Esophagus squamous epithelium (tissue), 5 donors: ENCODE results near the gene SPOCK1. TPM values are rescaled to one million over a fixed set of nuclear protein-coding genes. Genes with fewer than 3 reads are reported as not detected.
A peak's percentile ranks its signal among the peaks of the same experiment; 100 is the strongest.

Experiments
- DNase-seq: peaks from one replicate; lab custom pipeline; 2025; lab: John Stamatoyannopoulos, UW
- H3K27ac ChIP-seq, 4 donors: fragments of 200-600 bp; sonication (generic); one replicate each; pipeline ENCODE4 v1.5.1; 2016 to 2019; ENCODE audit warnings: mild to moderate bottlenecking in 1 of 4
- H3K27me3 ChIP-seq, 4 donors: fragments of 200-600 bp; sonication (generic); 1 replicate in 3 of 4; 2 replicates in 1 of 4; pipeline versions ENCODE4 v1.5.1 to v1.6.0; 2017 to 2021; ENCODE audit warnings: antibody characterized with exemption in 1 of 4
- H3K36me3 ChIP-seq, 3 donors: fragments of 200-600 bp; sonication (generic); one replicate each; pipeline ENCODE4 v1.5.1; 2016 to 2019
- H3K4me1 ChIP-seq, 3 donors: fragments of 200-600 bp; sonication (generic); one replicate each; pipeline ENCODE4 v1.5.1; 2017 to 2019
- H3K4me3 ChIP-seq, 4 donors: fragments of 200-600 bp; sonication (generic); 1 replicate in 3 of 4; 2 replicates in 1 of 4; pipeline ENCODE4 v1.5.1; 2016 to 2019; ENCODE audit warnings: mild to moderate bottlenecking in 2 of 4, moderate library complexity in 1 of 4
- H3K9me3 ChIP-seq, 3 donors: fragments of 200-600 bp; sonication (generic); one replicate each; pipeline ENCODE4 v1.5.1; 2016 to 2019
- CTCF ChIP-seq, 6 experiments: fragments of 450-650 bp in 4 of 6; fragments of 200-600 bp in 2 of 6; sonication (generic) in 2 of 6; IDR thresholded peaks; one replicate each; pipeline ENCODE4 v1.5.1; 2016 to 2019; ENCODE audit warnings: antibody characterized with exemption in 6 of 6, mild to moderate bottlenecking in 4 of 6, moderate library complexity in 4 of 6
- POLR2A ChIP-seq, 4 donors: fragments of 450-650 bp; IDR thresholded peaks; one replicate each; pipeline ENCODE4 v1.6.1; 2017; ENCODE audit warnings: antibody characterized with exemption in 4 of 4, mild to moderate bottlenecking in 4 of 4, moderate library complexity in 3 of 4
- WGBS, 2 donors: methylation state at CpG; one replicate each; pipeline ENCODE4 v1.1.5; 2018; 5-methylcytosine and 5-hydroxymethylcytosine counted together
- intact Hi-C: fragments of 100-400 bp; cut with DNase I; formaldehyde crosslinking; loops from one replicate; pipeline ENCODE4 v1.15.0; 2022
- total RNA-seq, 4 donors: library from RNA; depleted of rRNA; stranded (reverse); fragments of >200 nt; gene quantifications; one replicate each; pipeline ENCODE4 v1.1.0, GENCODE V29; 2016
- donor health status: DM: yes; HTN: yes; CAD: no.

SPOCK1 gene
- total RNA-seq, 4 donors from 2014 or later: 0.99 to 21.9 (median 8.1) TPM

- Histone ChIP-seq H3K4me1 (peaks cover 0 to 10% (median 0%) of the 10 kb centered on the region in 3 donors), H3K27ac (no peak overlapping the region), H3K9me3 (no peaks in the 10 kb centered on the region), H3K27me3 (no peaks in the 10 kb centered on the region), H3K4me3 (no peak overlapping the region), H3K36me3 (no peaks in the 10 kb centered on the region)
- intact Hi-C loops: no loop called here
- DNase-seq: no peak
- TF ChIP-seq CTCF (IDR thresholded peaks at IDR 0.05): no peak
- TF ChIP-seq POLR2A (IDR thresholded peaks at IDR 0.05): no peak
These were observed 267.6 kb downstream of the SPOCK1 start for GRCh38 chr5:137231540-137231939.

- TF ChIP-seq POLR2A (IDR thresholded peaks at IDR 0.05) (no peak), CTCF (IDR thresholded peaks at IDR 0.05) (no peak)
- Histone ChIP-seq H3K27ac (no peak overlapping the region), H3K9me3 (no peaks in the 10 kb centered on the region), H3K4me1 (no peaks in the 10 kb centered on the region), H3K27me3 (no peaks in the 10 kb centered on the region), H3K4me3 (no peak overlapping the region), H3K36me3 (no peaks in the 10 kb centered on the region)
- no peak for DNase-seq
- intact Hi-C loops: no loop called here
- WGBS, 2 donors: 81 to 84% methylated on average over 4 of the region's 4 CpGs
These were observed 270.3 kb downstream of the SPOCK1 start for GRCh38 chr5:137228816-137229215.

- WGBS, 2 donors: 9 to 34% methylated on average over 3 of the region's 3 CpGs
- intact Hi-C loops: no loop called here
These were observed 273.0 kb downstream of the SPOCK1 start for GRCh38 chr5:137226081-137226480.

GRCh38 chr5:137223324-137224295 is 275.5 kb downstream of the SPOCK1 start:
- Histone ChIP-seq H3K36me3 (no peaks in the 10 kb centered on the region), H3K4me1 (peaks cover 2 to 8% (median 5%) of the 10 kb centered on the region in 3 donors), H3K4me3 (no peak overlapping the region), H3K27ac (peak overlapping the region in 2 of 4 donors; percentile 19 to 22), H3K9me3 (no peaks in the 10 kb centered on the region), H3K27me3 (no peaks in the 10 kb centered on the region)
- 76 to 80% methylated on average over 4 of the region's 4 CpGs for WGBS, 2 donors
- no peak for DNase-seq
- intact Hi-C loops: no loop called here
- TF ChIP-seq POLR2A (IDR thresholded peaks at IDR 0.05): no peak
- no peak for TF ChIP-seq CTCF (IDR thresholded peaks at IDR 0.05)

More at GRCh38 chr5:137226081-137226480, 273.0 kb downstream of the SPOCK1 start:
- H3K36me3 ChIP-seq: no peaks in the 10 kb centered on the region
- H3K27ac ChIP-seq: no peak overlapping the region
- TF ChIP-seq CTCF (IDR thresholded peaks at IDR 0.05) (no peak), POLR2A (IDR thresholded peaks at IDR 0.05) (no peak)
- H3K4me1 ChIP-seq: no peaks in the 10 kb centered on the region
- no peaks in the 10 kb centered on the region for H3K9me3 ChIP-seq
- no peaks in the 10 kb centered on the region for H3K27me3 ChIP-seq
- H3K4me3 ChIP-seq: no peak overlapping the region
- no peak for DNase-seq

GRCh38 chr5:137221943-137222342 is 277.2 kb downstream of the SPOCK1 start:
- no peaks in the 10 kb centered on the region for H3K9me3 ChIP-seq
- H3K4me3 ChIP-seq: no peak overlapping the region
- TF ChIP-seq CTCF (IDR thresholded peaks at IDR 0.05) (no peak), POLR2A (IDR thresholded peaks at IDR 0.05) (no peak)
- intact Hi-C loops: no loop called here
- WGBS, 2 donors: 72 to 81% methylated on average over 3 of the region's 3 CpGs
- H3K27ac ChIP-seq: no peak overlapping the region
- peaks cover 5 to 17% (median 11%) of the 10 kb centered on the region in 3 donors for H3K4me1 ChIP-seq
- no peaks in the 10 kb centered on the region for H3K27me3 ChIP-seq
- no peaks in the 10 kb centered on the region for H3K36me3 ChIP-seq
- DNase-seq: no peak
